HL-60 (cell line): ENCODE measurements around the gene TECTB.

Experiments
- DNase-seq, 2 experiments: peaks; one replicate each; pipeline ENCODE4 v3.0.0-alpha.2; 2010 to 2020; ENCODE audit warnings: low read depth in 1 of 2, low spot score in 1 of 2
- H3K27ac ChIP-seq: fragments of 250-450 bp; sonication (Bioruptor Pico); replicated peaks from 2 replicates; pipeline ENCODE4 v1.5.1; 2020; ENCODE audit warnings: mild to moderate bottlenecking, moderate library complexity
- H3K27me3 ChIP-seq: fragments of 250-450 bp; sonication (Bioruptor Pico); 2 replicates; pipeline ENCODE4 v1.5.1; 2021; ENCODE audit warnings: mild to moderate bottlenecking, moderate library complexity; ENCODE audit not compliant: insufficient read depth, poor library complexity, severe bottlenecking
- H3K4me3 ChIP-seq: replicated peaks from 2 replicates; pipeline ENCODE4 v1.5.1; 2011; ENCODE audit warnings: mild to moderate bottlenecking, control low read depth, low read length; ENCODE audit not compliant: insufficient read depth
- GABPA ChIP-seq: IDR thresholded peaks from 2 replicates; pipeline ENCODE4 v1.6.1; 2012; ENCODE audit warnings: low read depth
- POLR2AphosphoS5 ChIP-seq: IDR thresholded peaks from 2 replicates; pipeline ENCODE4 v1.6.1; 2012; ENCODE audit warnings: low read depth
- SPI1 ChIP-seq: IDR thresholded peaks from 2 replicates; pipeline ENCODE4 v1.6.1; 2012; ENCODE audit warnings: low read depth, mild to moderate bottlenecking, borderline replicate concordance
- TF ChIP-seq, protein P1 (sequence below): IDR thresholded peaks from 2 replicates; pipeline ENCODE4 v1.6.1; 2012; ENCODE audit warnings: low read depth; ENCODE audit not compliant: insufficient replicate concordance
- TF ChIP-seq, protein P2 (sequence below): IDR thresholded peaks from one replicate; pipeline ENCODE4 v1.5.1; 2011; ENCODE audit warnings: low read length, control low read depth, inconsistent platforms; ENCODE audit not compliant: insufficient read depth

Gene TECTB

DNA sequence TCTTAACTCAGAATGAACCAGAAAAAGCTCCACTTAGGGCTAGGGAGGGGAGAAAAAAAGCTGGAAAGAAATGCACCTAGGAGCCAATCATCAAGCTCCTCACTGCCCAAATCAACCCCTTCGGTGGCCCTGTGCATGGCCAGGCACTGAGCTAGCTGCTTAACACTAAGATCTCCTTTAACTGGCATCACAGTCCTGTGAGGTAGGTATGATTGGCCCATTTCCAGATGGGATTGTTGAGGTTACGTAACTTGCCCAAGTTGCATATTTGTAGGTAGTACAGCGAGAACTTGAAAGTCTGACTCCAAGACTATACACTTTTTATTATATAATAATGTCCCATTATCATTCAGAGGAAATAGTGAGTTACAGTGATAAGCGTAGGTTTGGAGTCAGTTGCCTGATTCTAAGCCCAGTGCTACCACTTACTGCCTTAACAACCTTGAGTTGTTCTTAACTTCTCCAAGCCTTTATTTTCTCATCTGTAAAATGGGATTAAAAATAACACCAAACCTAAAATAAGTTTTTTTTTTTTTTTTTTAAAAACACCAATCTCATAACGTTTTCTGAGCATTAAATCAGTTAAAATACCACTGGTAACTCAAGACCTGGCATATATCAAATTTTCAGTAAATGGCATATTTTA is 53.5 kb downstream of the TECTB start:
- Histone ChIP-seq H3K27ac (no peak overlapping the region), H3K4me3 (no peak overlapping the region), H3K27me3 (no peaks in the 10 kb centered on the region)
- TF ChIP-seq SPI1 (no peak), GABPA (no peak), POLR2AphosphoS5 (no peak)
- TF ChIP-seq, protein P1, sequence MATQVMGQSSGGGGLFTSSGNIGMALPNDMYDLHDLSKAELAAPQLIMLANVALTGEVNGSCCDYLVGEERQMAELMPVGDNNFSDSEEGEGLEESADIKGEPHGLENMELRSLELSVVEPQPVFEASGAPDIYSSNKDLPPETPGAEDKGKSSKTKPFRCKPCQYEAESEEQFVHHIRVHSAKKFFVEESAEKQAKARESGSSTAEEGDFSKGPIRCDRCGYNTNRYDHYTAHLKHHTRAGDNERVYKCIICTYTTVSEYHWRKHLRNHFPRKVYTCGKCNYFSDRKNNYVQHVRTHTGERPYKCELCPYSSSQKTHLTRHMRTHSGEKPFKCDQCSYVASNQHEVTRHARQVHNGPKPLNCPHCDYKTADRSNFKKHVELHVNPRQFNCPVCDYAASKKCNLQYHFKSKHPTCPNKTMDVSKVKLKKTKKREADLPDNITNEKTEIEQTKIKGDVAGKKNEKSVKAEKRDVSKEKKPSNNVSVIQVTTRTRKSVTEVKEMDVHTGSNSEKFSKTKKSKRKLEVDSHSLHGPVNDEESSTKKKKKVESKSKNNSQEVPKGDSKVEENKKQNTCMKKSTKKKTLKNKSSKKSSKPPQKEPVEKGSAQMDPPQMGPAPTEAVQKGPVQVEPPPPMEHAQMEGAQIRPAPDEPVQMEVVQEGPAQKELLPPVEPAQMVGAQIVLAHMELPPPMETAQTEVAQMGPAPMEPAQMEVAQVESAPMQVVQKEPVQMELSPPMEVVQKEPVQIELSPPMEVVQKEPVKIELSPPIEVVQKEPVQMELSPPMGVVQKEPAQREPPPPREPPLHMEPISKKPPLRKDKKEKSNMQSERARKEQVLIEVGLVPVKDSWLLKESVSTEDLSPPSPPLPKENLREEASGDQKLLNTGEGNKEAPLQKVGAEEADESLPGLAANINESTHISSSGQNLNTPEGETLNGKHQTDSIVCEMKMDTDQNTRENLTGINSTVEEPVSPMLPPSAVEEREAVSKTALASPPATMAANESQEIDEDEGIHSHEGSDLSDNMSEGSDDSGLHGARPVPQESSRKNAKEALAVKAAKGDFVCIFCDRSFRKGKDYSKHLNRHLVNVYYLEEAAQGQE: no peak
- TF ChIP-seq, protein P2, sequence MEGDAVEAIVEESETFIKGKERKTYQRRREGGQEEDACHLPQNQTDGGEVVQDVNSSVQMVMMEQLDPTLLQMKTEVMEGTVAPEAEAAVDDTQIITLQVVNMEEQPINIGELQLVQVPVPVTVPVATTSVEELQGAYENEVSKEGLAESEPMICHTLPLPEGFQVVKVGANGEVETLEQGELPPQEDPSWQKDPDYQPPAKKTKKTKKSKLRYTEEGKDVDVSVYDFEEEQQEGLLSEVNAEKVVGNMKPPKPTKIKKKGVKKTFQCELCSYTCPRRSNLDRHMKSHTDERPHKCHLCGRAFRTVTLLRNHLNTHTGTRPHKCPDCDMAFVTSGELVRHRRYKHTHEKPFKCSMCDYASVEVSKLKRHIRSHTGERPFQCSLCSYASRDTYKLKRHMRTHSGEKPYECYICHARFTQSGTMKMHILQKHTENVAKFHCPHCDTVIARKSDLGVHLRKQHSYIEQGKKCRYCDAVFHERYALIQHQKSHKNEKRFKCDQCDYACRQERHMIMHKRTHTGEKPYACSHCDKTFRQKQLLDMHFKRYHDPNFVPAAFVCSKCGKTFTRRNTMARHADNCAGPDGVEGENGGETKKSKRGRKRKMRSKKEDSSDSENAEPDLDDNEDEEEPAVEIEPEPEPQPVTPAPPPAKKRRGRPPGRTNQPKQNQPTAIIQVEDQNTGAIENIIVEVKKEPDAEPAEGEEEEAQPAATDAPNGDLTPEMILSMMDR: no peak
- DNase-seq: no peak

DNA sequence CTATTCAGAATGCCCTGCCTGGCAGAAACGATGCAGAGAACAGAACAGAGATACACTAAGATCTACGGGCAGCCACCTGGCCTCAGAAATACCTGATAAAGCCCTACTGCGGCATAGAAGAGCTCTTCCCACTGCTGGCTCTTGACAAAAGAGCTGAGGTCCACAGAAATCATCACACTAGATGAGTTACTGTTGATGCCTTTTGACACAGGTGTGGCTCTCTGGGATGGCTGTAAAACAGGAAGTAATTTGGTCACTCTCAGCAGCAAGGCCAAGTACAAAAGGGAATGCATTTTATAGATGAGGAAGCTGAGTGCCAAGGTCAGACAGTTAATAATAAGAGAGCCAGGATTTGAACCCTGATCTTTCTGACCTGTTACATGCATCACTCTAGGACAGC is 55.8 kb downstream of the TECTB start:
- Histone ChIP-seq H3K4me3 (no peak overlapping the region), H3K27ac (no peak overlapping the region), H3K27me3 (no peaks in the 10 kb centered on the region)
- TF ChIP-seq SPI1 (no peak), GABPA (no peak), POLR2AphosphoS5 (no peak)
- TF ChIP-seq, protein P1: no peak
- TF ChIP-seq, protein P2: no peak
- no peak for DNase-seq

DNA sequence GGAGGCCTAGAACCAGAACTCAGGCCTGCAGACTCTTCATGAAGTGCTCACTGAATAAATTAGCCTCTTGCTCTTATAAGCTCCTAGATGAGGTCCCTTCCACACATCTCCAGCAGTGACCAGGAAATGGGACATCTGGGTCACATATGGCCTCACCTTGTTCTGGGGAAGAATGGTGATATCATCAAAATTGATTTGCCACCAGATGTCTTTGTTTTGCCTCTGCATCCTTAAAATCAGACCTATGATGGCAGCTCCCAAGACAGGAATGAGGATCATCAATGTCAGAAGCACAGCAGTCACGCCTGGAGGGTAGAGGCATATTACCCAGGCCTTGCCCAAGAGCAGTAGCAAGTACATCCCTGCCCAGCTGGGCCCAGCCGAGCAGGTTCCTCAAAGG is 57.4 kb downstream of the TECTB start:
- Histone ChIP-seq H3K27me3 (no peaks in the 10 kb centered on the region), H3K4me3 (no peak overlapping the region), H3K27ac (no peak overlapping the region)
- DNase-seq: no peak
- TF ChIP-seq SPI1 (no peak), POLR2AphosphoS5 (no peak), GABPA (no peak)
- TF ChIP-seq, protein P2: no peak
- TF ChIP-seq, protein P1: no peak
